ENCODE results near the gene PLXNA1. TPM values are rescaled to one million over a fixed set of nuclear protein-coding genes. Genes with fewer than 3 reads are reported as not detected.

The PLXNA1 gene
- total and polyA plus RNA-seq, 9 of the 15 experiments (the other 6 are each of a cell fraction or from before 2014, with no cell fraction given), result 0.23 to 59.9 (median 16.8) TPM

DNA sequence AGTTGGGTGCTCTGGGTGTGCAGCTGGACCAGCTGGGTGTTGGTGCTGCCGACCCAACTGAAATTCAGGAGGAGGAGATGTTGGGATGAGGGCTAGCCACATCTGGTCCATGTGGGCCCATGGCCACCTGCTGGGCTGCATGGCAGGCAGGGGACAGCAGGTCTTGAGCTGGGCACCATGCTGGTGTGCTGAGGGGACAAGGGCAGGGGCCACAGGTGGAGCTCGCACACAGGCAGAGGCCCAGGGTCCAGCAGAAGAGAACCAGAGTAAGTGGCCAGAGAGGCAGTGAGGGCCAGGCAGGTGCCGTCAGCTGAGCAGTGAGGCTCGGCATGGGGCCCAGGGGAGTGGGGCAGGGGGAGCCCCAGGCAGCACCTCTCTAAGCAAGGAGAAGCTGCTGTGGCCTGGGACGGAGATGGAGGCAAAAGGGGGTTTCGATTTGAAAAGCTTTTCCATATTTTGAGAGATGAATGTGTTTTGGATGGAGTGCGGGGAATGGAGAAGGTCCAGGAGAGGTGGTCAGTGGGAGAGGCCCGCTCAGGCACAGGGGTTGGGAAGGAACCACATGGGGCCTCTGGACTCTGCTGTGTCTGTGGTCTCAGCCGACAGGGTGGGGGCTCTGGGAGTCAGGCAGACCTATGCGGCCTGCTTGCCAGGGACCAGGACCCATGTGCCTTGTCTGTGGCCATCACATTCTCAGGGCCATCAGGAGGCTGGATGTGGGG is 30.5 kb upstream of the PLXNA1 start (continued):
- TF ChIP-seq, protein P1, sequence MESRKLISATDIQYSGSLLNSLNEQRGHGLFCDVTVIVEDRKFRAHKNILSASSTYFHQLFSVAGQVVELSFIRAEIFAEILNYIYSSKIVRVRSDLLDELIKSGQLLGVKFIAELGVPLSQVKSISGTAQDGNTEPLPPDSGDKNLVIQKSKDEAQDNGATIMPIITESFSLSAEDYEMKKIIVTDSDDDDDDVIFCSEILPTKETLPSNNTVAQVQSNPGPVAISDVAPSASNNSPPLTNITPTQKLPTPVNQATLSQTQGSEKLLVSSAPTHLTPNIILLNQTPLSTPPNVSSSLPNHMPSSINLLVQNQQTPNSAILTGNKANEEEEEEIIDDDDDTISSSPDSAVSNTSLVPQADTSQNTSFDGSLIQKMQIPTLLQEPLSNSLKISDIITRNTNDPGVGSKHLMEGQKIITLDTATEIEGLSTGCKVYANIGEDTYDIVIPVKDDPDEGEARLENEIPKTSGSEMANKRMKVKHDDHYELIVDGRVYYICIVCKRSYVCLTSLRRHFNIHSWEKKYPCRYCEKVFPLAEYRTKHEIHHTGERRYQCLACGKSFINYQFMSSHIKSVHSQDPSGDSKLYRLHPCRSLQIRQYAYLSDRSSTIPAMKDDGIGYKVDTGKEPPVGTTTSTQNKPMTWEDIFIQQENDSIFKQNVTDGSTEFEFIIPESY (CRISPR knock-in tag; IDR thresholded peaks at IDR 0.05), result no peak
- TF ChIP-seq, protein P2, sequence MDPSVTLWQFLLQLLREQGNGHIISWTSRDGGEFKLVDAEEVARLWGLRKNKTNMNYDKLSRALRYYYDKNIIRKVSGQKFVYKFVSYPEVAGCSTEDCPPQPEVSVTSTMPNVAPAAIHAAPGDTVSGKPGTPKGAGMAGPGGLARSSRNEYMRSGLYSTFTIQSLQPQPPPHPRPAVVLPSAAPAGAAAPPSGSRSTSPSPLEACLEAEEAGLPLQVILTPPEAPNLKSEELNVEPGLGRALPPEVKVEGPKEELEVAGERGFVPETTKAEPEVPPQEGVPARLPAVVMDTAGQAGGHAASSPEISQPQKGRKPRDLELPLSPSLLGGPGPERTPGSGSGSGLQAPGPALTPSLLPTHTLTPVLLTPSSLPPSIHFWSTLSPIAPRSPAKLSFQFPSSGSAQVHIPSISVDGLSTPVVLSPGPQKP (CRISPR knock-in tag; IDR thresholded peaks at IDR 0.05), result no peak
- TF ChIP-seq ZNF212 (CRISPR knock-in tag; IDR thresholded peaks at IDR 0.05) (no peak), SMARCC2 (IDR thresholded peaks at IDR 0.05; ENCODE audit: low read depth) (no peak), ZNF140 (CRISPR knock-in tag; IDR thresholded peaks at IDR 0.05) (no peak), BRF1 (IDR thresholded peaks at IDR 0.05; ENCODE audit: borderline replicate concordance, extremely low read depth, insufficient read length) (no peak)

All from K562 (cell line).